ENCODE measurements around the gene ERC2. TPM values are rescaled to one million over a fixed set of nuclear protein-coding genes. Genes with fewer than 3 reads are reported as not detected.

The ERC2 gene
- total RNA-seq, 2 experiments from 2014 or later, result not detected

GRCh38 chr3:56180433-56180832 lies 287.8 kb downstream of the ERC2 start:
- CTCF ChIA-PET (ENCODE audit: unreplicated experiment), result no interaction called here
- POLR2A ChIA-PET, result no interaction called here

DNA sequence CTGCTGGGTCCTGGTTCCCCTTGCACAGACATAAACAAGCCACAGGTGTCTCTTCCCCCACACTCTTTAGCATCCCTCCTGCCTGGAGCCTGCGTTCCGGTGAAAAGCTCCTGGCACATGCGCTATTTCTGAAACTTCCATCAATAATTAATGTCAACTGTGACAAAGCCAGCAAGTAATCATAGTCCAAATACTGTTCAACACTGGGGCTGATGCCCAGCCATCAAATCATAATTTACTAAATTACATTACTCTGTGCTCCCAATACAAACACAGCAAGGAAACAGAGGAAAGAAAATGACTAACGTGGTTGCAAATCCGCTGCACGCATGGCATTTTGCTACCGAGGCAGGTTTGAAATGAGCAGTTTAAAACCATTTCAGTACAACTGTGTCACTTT lies 294.7 kb downstream of the ERC2 start:
- Histone ChIP-seq H4K20me1 (ENCODE audit: insufficient read depth, low read length) (no peaks in the 10 kb centered on the region), H3K9me2 (ENCODE audit: insufficient read depth, low read length) (no peaks in the 10 kb centered on the region), H3K79me2 (ENCODE audit: insufficient read depth, low read depth, low read length) (no peaks in the 10 kb centered on the region), H3K9me3 (ENCODE audit: low read length) (no peaks in the 10 kb centered on the region), H3K36me3 (ENCODE audit: insufficient read depth, low read length) (no peaks in the 10 kb centered on the region), H3K4me1 (ENCODE audit: insufficient read depth, low read length, poor library complexity, severe bottlenecking) (no peaks in the 10 kb centered on the region), H2AFZ (ENCODE audit: low read length) (no peak overlapping the region), H3K4me2 (ENCODE audit: low read length) (no peak overlapping the region), H3K27ac (ENCODE audit: low read depth, low read length, poor library complexity, severe bottlenecking) (no peak overlapping the region), H3K4me3 (ENCODE audit: low read depth, low read length, poor library complexity, severe bottlenecking) (no peak overlapping the region)
- intact Hi-C loops (cut with micrococcal nuclease; ENCODE audit: unreplicated experiment), result no loop called here
- DNase-seq (ENCODE audit: low spot score), result no peak
- no TSS peak for BruUV-seq (replicated peaks)
- ChIA-PET POLR2A (no interaction called here), CTCF (ENCODE audit: unreplicated experiment) (no interaction called here)
- TF ChIP-seq, protein P1, sequence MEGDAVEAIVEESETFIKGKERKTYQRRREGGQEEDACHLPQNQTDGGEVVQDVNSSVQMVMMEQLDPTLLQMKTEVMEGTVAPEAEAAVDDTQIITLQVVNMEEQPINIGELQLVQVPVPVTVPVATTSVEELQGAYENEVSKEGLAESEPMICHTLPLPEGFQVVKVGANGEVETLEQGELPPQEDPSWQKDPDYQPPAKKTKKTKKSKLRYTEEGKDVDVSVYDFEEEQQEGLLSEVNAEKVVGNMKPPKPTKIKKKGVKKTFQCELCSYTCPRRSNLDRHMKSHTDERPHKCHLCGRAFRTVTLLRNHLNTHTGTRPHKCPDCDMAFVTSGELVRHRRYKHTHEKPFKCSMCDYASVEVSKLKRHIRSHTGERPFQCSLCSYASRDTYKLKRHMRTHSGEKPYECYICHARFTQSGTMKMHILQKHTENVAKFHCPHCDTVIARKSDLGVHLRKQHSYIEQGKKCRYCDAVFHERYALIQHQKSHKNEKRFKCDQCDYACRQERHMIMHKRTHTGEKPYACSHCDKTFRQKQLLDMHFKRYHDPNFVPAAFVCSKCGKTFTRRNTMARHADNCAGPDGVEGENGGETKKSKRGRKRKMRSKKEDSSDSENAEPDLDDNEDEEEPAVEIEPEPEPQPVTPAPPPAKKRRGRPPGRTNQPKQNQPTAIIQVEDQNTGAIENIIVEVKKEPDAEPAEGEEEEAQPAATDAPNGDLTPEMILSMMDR (conservative IDR thresholded peaks at IDR 0.05; ENCODE audit: low read length), result no peak
- no peak for TF ChIP-seq EZH2phosphoT487 (IDR thresholded peaks at IDR 0.05; ENCODE audit: borderline replicate concordance, low read depth, low read length)

More at GRCh38 chr3:56180433-56180832, 287.8 kb downstream of the ERC2 start:
- H3K9me2 ChIP-seq (ENCODE audit: insufficient read depth, low read length), result no peaks in the 10 kb centered on the region
- no peak overlapping the region for H3K27ac ChIP-seq (ENCODE audit: low read depth, low read length, poor library complexity, severe bottlenecking)
- H3K4me3 ChIP-seq (ENCODE audit: low read depth, low read length, poor library complexity, severe bottlenecking), result no peak overlapping the region
- H4K20me1 ChIP-seq (ENCODE audit: insufficient read depth, low read length), result no peaks in the 10 kb centered on the region
- no peak for TF ChIP-seq EZH2phosphoT487 (IDR thresholded peaks at IDR 0.05; ENCODE audit: borderline replicate concordance, low read depth, low read length)
- TF ChIP-seq, protein P1 (conservative IDR thresholded peaks at IDR 0.05; ENCODE audit: low read length), result no peak
- H3K79me2 ChIP-seq (ENCODE audit: insufficient read depth, low read depth, low read length), result no peaks in the 10 kb centered on the region
- no peaks in the 10 kb centered on the region for H3K9me3 ChIP-seq (ENCODE audit: low read length)
- no peaks in the 10 kb centered on the region for H3K4me1 ChIP-seq (ENCODE audit: insufficient read depth, low read length, poor library complexity, severe bottlenecking)
- no peaks in the 10 kb centered on the region for H3K36me3 ChIP-seq (ENCODE audit: insufficient read depth, low read length)
- DNase-seq (ENCODE audit: low spot score), result no peak
- no peak overlapping the region for H3K4me2 ChIP-seq (ENCODE audit: low read length)
- intact Hi-C loops (cut with micrococcal nuclease; ENCODE audit: unreplicated experiment), result no loop called here
- H2AFZ ChIP-seq (ENCODE audit: low read length), result no peak overlapping the region
- BruUV-seq (replicated peaks), result no TSS peak

DNA sequence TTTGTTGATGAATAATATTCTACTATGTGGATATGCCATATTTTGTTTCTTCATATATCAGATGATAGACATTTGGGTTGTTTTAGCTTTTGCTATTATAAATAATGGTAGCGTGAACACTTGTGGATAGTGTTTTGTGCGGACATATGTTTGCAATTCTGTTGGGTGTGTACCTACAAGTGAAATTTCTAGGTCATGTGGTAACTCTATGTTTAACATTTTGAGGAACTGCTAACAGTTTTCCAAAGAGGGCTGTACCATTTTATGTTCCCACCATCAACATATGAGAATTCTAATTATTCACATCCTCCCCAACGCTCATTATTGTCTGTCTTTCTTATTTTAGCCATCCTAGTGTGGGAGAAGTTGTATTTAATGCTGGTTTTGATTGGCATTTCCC lies 303.8 kb downstream of the ERC2 start:
- Histone ChIP-seq H3K4me2 (ENCODE audit: low read length) (no peak overlapping the region), H4K20me1 (ENCODE audit: insufficient read depth, low read length) (no peaks in the 10 kb centered on the region), H3K36me3 (ENCODE audit: insufficient read depth, low read length) (no peaks in the 10 kb centered on the region), H3K4me3 (ENCODE audit: low read depth, low read length, poor library complexity, severe bottlenecking) (no peak overlapping the region), H3K9me2 (ENCODE audit: insufficient read depth, low read length) (no peaks in the 10 kb centered on the region), H3K27ac (ENCODE audit: low read depth, low read length, poor library complexity, severe bottlenecking) (no peak overlapping the region), H2AFZ (ENCODE audit: low read length) (no peak overlapping the region), H3K9me3 (ENCODE audit: low read length) (no peaks in the 10 kb centered on the region), H3K4me1 (ENCODE audit: insufficient read depth, low read length, poor library complexity, severe bottlenecking) (no peaks in the 10 kb centered on the region), H3K79me2 (ENCODE audit: insufficient read depth, low read depth, low read length) (no peaks in the 10 kb centered on the region)
- intact Hi-C loops (cut with micrococcal nuclease; ENCODE audit: unreplicated experiment), result no loop called here
- BruUV-seq (replicated peaks), result no TSS peak
- POLR2A ChIA-PET, result interaction anchor here (1.3 kb wide), 2 partner anchors 10 to 26 kb away, joined by 3 read pairs; no protein-coding TSS in a partner anchor
- no peak for DNase-seq (ENCODE audit: low spot score)
- CTCF ChIA-PET (ENCODE audit: unreplicated experiment), result no interaction called here
- TF ChIP-seq, protein P1 (conservative IDR thresholded peaks at IDR 0.05; ENCODE audit: low read length), result no peak
- TF ChIP-seq EZH2phosphoT487 (IDR thresholded peaks at IDR 0.05; ENCODE audit: borderline replicate concordance, low read depth, low read length), result no peak

All from OCI-LY7 (cell line).